ENCODE data around the gene CDH24.

CDH24 gene

DNA sequence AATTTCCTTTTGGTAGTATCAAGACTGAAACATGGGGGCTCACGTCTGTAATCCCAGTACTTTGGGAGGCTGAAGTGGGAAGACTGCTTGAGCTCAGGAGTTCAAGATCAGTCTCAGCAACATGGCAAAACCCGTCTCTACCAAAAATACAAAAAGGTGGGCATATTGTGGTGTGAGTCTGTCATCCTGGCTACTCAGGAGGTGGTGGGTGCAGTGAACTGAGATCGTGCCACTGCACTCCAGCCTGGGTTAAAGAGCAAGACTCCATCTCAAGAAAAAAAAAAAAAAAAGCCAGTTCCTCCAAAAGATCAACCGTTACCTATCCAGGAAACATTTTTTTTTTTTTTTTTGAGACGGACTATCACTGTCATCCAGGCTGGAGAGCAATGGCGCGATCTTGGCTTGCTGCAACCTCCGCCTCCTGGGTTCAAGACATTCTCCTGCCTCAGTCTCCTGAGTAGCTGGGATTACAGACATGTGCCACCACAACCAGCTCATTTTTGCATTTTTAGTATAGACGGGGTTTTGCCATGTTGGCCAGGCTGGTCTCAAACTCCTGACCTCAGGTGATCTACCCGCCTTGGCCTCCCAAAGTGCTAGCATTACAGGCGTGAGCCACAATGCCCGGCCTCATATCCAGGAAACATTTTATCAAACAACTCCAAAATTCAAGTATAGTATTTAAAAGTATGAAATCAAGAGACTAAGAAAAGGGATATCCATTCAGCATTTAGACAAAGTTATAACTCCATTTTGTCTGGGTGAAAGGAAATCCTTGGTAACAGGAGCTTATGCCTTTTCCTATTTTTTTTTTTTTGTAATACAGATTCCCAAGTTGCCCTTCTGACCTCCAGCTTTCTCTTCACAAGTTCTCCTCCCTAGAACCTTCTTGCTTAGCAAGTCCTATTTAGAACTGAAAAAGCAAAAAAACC is 34.2 kb upstream of the CDH24 start:
- no peak for DNase-seq (ENCODE audit: low read depth in 2 of 3, low spot score in 2 of 3)

DNA sequence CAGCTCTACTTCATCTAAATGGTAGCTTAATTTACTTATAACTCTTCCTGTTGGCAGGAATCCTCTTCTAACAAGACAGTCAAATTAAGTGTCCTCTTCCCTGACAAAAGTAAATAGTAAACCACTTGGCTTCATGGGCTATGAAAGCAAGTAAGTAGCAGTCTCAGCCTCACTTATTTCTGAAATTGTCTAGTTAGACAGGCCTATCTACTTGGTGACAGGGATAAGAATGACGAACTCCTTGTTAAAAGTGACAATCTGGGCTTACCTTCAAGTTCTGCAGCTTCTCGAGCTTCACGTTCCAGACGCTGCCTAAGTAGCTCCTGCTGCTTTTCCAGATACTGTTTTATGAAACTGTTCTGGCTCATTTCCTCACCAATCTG is 32.9 kb upstream of the CDH24 start:
- no peak for DNase-seq (ENCODE audit: low read depth in 2 of 3, low spot score in 2 of 3)

DNA sequence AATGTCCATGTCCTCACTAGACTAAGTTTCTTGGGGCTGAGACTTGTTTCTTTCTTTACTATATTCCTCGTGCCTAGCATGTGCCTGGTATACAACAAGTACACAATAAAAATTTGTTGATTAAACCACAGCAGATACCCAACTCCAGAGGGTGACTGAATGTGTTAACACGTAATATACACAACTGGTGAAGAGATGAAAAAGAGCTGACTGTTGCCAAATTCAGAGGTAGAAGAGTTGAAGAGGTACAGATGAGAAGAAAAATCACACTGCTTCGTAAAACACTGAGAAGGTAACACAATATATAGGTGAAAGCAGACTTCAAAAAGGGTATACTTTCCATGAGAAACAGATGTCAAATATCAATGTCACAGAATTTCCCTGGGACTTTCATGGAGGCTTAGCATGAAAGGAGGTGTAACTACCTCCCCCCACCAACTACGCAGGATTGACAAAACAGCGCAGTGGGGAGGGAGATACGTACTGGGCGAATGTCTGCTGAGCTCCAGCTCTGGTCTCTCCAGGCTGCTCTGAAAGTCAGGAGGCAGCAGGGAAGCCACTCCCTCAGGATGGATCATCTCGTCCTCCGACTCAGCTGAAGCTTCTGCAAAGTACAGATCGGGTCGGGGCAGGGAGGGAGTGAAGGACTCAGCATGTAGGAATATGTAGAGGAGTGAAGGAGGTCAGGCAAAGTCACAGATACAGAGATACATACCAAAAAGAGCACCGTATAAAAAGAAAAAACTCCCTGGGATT is 32.4 kb upstream of the CDH24 start:
- no peak for DNase-seq (ENCODE audit: low read depth in 2 of 3, low spot score in 2 of 3)

DNA sequence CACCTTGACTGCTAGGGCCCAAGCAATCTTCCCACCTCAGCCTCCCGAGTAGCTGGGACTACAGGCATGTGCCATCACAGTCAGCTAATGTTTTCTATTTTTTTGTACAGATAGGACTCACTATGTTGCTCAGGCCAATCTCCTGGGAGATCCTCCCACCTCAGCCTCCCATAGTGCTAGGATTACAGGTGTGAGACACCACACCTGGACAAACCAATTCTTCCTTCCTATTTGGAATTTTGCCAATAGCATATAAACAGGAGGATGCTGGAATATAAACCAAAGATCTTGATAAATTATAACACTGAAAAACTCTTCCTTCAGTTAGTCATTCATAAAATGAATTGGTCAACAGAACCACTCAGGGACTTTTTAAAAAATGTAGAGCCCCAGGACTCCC is 29.2 kb upstream of the CDH24 start:
- no peak for DNase-seq (ENCODE audit: low read depth in 2 of 3, low spot score in 2 of 3)

- DNase-seq (ENCODE audit: low read depth in 2 of 3, low spot score in 2 of 3): no peak
These were observed 28.1 kb upstream of the CDH24 start for GRCh38 chr14:23085458-23085857.

DNA sequence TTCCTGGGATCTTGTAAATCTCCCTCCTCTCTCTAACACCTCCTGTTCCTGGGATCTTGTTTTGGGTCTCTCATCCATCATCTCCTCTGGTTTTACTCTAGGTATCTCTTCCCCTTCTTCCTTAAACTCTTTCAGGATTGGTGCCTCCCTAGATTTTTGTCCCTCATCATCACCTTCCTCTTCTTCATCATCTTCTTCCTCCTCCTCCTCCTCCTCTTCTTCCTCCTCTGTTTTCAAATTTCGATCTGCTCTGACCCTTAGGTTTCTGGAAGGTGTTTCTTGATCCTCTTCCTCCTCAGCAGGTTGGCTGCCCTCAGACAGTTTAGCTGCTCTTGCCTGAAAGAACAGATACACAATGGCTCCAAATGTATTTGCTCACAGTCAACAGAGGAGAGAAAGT is 23.2 kb upstream of the CDH24 start:
- DNase-seq (ENCODE audit: low read depth in 2 of 3, low spot score in 2 of 3): no peak

DNA sequence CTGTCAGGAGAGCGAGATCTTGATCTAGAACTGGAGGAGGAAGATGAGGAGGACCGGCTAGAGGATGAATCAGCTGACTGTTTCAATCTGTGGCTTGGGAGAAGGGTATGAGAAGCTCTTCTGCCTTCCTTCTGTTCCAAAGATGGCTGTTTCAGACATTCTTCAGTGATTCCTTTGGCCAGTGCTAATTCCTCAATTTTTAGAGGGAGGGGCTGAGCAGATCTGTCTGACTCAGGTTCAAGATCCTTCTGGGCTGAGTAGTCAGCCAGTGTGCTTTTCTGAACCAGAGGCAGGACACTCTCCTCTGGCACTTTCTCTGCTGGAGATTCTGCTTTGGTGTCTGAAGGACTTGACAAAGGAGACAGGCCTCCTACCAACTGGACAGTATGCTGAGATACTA is 22.4 kb upstream of the CDH24 start:
- no peak for DNase-seq (ENCODE audit: low read depth in 2 of 3, low spot score in 2 of 3)

DNA sequence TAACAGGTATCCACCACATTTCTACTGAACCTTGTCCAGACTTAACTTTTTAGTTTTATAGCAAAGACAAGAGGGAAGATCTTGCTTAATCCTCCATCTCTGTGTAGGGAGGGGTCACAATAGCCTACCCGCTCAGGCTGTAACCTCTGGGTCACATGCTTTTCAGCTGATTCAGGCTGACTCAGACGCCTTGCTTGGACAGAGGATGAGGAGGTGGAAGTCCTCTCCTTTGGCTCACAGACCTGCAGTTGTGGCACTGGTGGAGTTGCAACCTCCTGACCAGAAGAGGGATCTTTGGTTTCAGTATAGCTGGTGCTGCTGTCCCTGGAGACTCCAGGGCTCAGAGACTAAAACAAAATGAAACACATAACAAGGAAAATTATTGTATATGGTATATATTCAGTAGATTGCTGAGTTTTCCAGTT is 21.4 kb upstream of the CDH24 start:
- DNase-seq (ENCODE audit: low read depth in 2 of 3, low spot score in 2 of 3): no peak

- DNase-seq (ENCODE audit: low read depth in 2 of 3, low spot score in 2 of 3): no peak
These were observed 20.6 kb upstream of the CDH24 start for GRCh38 chr14:23077962-23078361.

GRCh38 chr14:23076785-23077408 is 19.6 kb upstream of the CDH24 start:
- no peak for DNase-seq (ENCODE audit: low read depth in 2 of 3, low spot score in 2 of 3)

- no peak for DNase-seq (ENCODE audit: low read depth in 2 of 3, low spot score in 2 of 3)
These were observed 17.6 kb upstream of the CDH24 start for GRCh38 chr14:23074906-23075305.

- DNase-seq (ENCODE audit: low read depth in 2 of 3, low spot score in 2 of 3): no peak
These were observed 14.7 kb upstream of the CDH24 start for GRCh38 chr14:23071921-23072539.

DNA sequence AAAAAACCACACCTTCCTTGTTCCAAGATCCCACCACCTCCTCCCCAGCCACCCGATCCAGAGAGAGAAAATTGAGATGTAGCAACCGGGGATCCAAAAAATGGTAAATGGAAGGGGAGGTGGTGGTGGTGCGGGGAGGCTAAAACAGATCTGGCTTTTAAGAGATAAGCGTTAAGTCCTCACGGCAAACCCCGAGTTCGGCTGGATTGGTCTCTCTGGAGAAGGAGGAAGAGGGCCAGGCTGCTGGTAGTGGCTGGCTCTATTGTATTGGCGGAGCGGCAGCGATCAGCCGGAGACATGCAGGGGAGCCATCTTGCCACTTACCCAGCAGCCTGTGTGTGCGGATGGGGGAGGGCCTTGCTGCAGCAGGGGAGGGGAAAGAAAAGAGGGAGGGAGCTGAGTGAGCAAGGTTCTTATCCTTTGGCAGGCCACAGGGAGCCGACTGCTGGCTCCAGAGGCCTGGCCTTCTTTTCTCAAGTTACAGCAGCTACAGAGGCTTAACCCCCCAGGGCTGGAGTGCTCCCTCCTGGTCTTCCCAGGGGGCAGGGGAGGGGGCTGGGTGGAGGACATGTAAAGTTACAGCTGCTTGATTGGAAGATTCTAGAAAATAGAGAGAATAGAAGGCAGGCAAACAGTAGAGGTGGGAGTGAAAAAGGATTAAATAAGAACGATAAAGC is 14.1 kb upstream of the CDH24 start:
- peak; percentile 38 to 54 (median 52) for DNase-seq (ENCODE audit: low read depth in 2 of 3, low spot score in 2 of 3)

GRCh38 chr14:23070262-23071129 is 13.2 kb upstream of the CDH24 start:
- DNase-seq (ENCODE audit: low read depth in 2 of 3, low spot score in 2 of 3): no peak

DNA sequence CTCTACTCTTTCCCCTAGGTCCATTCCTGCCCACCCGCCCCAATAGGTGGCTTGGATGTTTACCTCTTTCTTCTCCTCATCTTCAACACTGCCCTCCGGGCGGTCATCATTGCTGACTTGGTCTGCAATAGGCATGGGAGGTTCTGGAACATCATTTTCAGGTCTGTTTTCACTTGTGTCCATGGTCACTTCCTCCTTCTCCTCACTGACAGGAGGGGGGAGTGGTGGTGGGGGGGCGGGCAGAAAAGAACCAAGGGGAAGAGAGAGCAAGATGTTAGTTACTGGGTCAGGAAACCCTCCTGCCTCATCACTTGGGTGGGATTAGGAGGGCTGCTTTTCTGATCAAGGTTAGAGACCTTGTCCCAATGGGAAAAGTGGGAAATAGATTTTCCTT is 12.1 kb upstream of the CDH24 start:
- no peak for DNase-seq (ENCODE audit: low read depth in 2 of 3, low spot score in 2 of 3)

DNA sequence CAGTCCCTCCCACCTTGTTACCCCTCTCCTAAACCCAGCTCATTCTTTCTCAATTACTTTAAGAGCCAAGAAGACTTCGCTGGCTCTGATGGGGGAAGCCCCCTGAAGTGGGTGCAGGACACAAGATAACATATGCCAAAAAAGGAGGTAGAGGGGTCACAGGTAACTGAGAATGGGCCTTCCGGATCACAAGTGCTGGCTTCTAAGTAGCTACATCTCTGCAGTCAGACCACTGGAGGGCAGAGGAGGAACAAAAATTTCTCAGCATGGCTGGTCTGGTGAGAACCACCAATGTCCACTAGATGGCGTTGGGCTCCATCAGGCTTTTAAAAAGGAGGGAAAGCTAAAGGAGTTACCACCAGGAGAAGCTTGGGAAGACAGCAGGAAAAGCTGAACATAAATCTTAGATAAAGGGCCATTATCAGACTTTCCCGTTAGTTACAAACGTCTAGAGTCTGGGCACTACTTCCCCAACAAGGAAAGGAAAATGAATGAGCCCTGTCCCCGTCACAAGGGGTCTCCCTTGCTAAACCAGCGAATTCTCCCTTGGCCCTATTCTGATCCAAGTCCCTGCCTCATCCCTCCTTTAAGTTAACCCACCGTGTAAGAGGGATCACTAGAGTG is 11.6 kb upstream of the CDH24 start:
- DNase-seq (ENCODE audit: low read depth in 2 of 3, low spot score in 2 of 3): peak in 2 of 3 experiments; percentile 25 to 32

GRCh38 chr14:23067847-23068788 is 10.8 kb upstream of the CDH24 start:
- no peak for DNase-seq (ENCODE audit: low read depth in 2 of 3, low spot score in 2 of 3)

All from activated CD8-positive, alpha-beta memory T cell treated with anti-CD3 and anti-CD28 coated beads for 48 hours (primary cell).